Measurements from ENCODE around the gene CLEC18C. TPM values are rescaled to one million over a fixed set of nuclear protein-coding genes. Genes with fewer than 3 reads are reported as not detected.
"Not testable (repeated sequence)": the region's sequence is repeated elsewhere in the genome, so short reads cannot be mapped to it uniquely, and the experiment has no call there.

The CLEC18C gene
- total and polyA plus RNA-seq, 9 donors = 0.07 to 0.50 (median 0.25) TPM; not detected in 2

GRCh38 chr16:70151391-70151790, 22.2 kb upstream of the CLEC18C start:
- no peak overlapping the region for H3K4me3 ChIP-seq
- WGBS, 3 donors = 77 to 85% (median 83%) methylated on average over 2 of the region's 2 CpGs
- no peak for TF ChIP-seq EP300 (IDR thresholded peaks at IDR 0.05)
- intact Hi-C loops (cut with DNase I) = no loop called here
- no peaks in the 10 kb centered on the region for H3K36me3 ChIP-seq
- no peaks in the 10 kb centered on the region for H3K9me3 ChIP-seq
- no peak overlapping the region for H3K27ac ChIP-seq
- H3K4me1 ChIP-seq (ENCODE audit: insufficient read depth) = no peaks in the 10 kb centered on the region
- DNase-seq = no peak
- no peaks in the 10 kb centered on the region for H3K27me3 ChIP-seq

DNA sequence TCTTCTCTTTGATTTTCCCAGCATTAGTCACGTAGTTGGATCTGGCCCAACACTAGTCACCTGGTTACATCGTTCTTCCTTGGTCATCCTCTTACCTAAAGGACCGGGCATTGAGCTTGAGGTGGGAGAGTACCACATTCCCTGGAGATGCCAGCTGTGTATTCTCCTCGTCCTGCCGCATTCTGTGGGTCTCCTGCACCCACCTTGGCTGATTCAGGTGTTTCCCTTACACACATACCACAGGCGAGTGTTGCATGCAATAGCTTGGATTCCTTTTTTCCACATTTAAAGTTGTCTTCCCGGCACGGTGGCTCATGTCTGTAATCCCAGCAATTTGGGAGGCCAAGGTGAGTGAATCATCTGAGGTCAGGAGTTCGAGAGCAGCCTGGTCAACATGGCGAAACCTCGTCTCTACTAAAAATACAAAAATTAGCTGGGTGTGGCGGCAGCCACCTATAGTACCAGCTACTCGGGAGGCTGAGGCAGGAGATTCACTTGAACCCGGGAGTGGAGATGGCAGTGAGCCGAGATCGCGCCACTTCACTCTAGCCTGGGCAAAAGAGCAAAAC, 21.6 kb upstream of the CLEC18C start:
- Histone ChIP-seq H3K9me3 (no peaks in the 10 kb centered on the region), H3K27ac (no peak overlapping the region), H3K27me3 (no peaks in the 10 kb centered on the region), H3K36me3 (no peaks in the 10 kb centered on the region), H3K4me1 (ENCODE audit: insufficient read depth) (no peaks in the 10 kb centered on the region), H3K4me3 (no peak overlapping the region)
- WGBS, 3 donors = 78 to 85% (median 80%) methylated on average over 17 of the region's 17 CpGs
- intact Hi-C loops (cut with DNase I) = no loop called here
- TF ChIP-seq POLR2A (IDR thresholded peaks at IDR 0.05) (no peak), EP300 (IDR thresholded peaks at IDR 0.05) (no peak)
- TF ChIP-seq, protein P1, sequence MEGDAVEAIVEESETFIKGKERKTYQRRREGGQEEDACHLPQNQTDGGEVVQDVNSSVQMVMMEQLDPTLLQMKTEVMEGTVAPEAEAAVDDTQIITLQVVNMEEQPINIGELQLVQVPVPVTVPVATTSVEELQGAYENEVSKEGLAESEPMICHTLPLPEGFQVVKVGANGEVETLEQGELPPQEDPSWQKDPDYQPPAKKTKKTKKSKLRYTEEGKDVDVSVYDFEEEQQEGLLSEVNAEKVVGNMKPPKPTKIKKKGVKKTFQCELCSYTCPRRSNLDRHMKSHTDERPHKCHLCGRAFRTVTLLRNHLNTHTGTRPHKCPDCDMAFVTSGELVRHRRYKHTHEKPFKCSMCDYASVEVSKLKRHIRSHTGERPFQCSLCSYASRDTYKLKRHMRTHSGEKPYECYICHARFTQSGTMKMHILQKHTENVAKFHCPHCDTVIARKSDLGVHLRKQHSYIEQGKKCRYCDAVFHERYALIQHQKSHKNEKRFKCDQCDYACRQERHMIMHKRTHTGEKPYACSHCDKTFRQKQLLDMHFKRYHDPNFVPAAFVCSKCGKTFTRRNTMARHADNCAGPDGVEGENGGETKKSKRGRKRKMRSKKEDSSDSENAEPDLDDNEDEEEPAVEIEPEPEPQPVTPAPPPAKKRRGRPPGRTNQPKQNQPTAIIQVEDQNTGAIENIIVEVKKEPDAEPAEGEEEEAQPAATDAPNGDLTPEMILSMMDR (IDR thresholded peaks at IDR 0.05) = no peak
- DNase-seq = no peak

DNA sequence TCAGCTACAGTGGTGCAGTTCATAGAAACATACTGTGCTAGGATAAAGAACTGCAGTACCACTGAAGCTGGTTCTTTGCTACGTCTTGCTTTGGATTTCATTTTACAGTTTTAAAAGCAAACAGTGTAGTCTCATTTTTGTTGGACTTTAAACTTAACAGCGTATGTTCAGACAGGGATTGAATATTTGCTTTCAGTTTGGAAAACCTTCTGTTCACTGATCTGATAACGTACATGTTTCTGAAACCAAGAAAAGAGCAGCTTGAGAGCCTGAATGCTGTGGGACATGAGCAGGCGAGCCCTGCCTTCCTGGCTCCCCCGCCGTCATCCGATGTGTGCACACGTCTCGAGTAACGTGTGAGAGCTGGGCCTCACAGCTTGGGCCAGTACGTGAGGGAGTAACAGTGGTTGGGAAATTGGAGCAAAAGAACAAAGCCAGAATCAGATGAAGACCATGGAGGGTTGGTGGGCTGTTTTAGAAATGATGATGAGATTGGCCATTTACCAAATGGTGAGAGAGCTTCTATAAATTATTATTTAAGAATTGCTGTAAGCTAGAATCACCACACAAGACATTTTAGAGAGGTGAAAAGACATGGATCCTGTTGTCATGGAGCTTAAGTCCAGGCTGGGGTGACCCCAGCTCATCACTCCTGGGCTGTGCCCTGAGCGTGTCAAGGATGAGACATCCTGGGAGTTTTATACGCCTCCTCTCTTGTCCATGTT, 20.8 kb upstream of the CLEC18C start:
- WGBS, 3 donors = 94 to 95% (median 95%) methylated on average over 13 of the region's 13 CpGs
- no peaks in the 10 kb centered on the region for H3K27me3 ChIP-seq
- H3K4me1 ChIP-seq (ENCODE audit: insufficient read depth) = no peaks in the 10 kb centered on the region
- no peaks in the 10 kb centered on the region for H3K9me3 ChIP-seq
- no peak overlapping the region for H3K27ac ChIP-seq
- intact Hi-C loops (cut with DNase I) = no loop called here
- TF ChIP-seq POLR2A (IDR thresholded peaks at IDR 0.05) (no peak), EP300 (IDR thresholded peaks at IDR 0.05) (no peak)
- TF ChIP-seq, protein P1 (IDR thresholded peaks at IDR 0.05) = no peak
- no peak overlapping the region for H3K4me3 ChIP-seq
- no peaks in the 10 kb centered on the region for H3K36me3 ChIP-seq
- DNase-seq = no peak

DNA sequence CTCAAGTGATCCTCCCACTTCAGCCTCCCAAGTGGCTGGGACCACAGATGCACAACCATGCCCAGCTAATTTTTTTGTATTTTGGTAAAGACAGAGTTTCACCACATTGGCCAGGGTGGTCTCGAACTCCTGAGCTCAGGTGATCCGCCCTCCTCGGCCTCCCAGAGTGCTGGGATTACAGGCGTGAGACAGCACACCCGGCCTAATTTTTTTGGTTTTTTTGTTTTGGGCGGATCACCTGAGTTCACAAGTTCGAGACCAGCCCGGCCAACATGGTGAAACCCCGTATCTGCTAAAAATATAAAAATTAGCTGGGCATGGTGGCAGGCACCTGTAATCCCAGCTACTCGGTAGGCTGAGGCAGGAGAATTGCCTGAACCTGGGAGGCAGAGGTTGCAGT, 18.9 kb upstream of the CLEC18C start:
- H3K4me3 ChIP-seq; H3K9me3 ChIP-seq; H3K36me3 ChIP-seq; H3K4me1 ChIP-seq (ENCODE audit: insufficient read depth); H3K27ac ChIP-seq; intact Hi-C loops (cut with DNase I); H3K27me3 ChIP-seq: not testable (repeated sequence)
- WGBS, 3 donors = 94 to 95% (median 94%) methylated on average over 10 of the region's 10 CpGs
- peak in 1 of 5 donors; percentile 28 for DNase-seq

- WGBS, 3 donors = 85 to 88% (median 86%) methylated on average over 29 of the region's 29 CpGs
- H3K27me3 ChIP-seq = no peaks in the 10 kb centered on the region
- H3K36me3 ChIP-seq = no peaks in the 10 kb centered on the region
- no peak overlapping the region for H3K27ac ChIP-seq
- no peak overlapping the region for H3K4me3 ChIP-seq
- no peaks in the 10 kb centered on the region for H3K4me1 ChIP-seq (ENCODE audit: insufficient read depth)
- TF ChIP-seq EP300 (IDR thresholded peaks at IDR 0.05) (no peak), POLR2A (IDR thresholded peaks at IDR 0.05) (no peak)
- TF ChIP-seq, protein P1 (IDR thresholded peaks at IDR 0.05) = no peak
- intact Hi-C loops (cut with DNase I) = no loop called here
- H3K9me3 ChIP-seq = no peaks in the 10 kb centered on the region
- DNase-seq = peak in 1 of 5 donors; percentile 32
Measured at GRCh38 chr16:70156207-70156978, 17.2 kb upstream of the CLEC18C start.
